Activated B cell treated with CpG ODN at 0.5 μM for 24 hours (primary cell): ENCODE measurements around the gene CCS. TPM values are rescaled to one million over a fixed set of nuclear protein-coding genes. Genes with fewer than 3 reads are reported as not detected.

ENCODE experiments used
- ATAC-seq: fragments of 200-7000 bp; cut with Tn5 transposase; one replicate; pipeline ENCODE4 v1.10.0; 2021; ENCODE audit warnings: low read depth, mild to moderate bottlenecking, moderate library complexity
- CTCF ChIA-PET: fragments of 350-600 bp; sonication (Branson Sonifier 250); formaldehyde crosslinking; loops from one replicate; lab custom pipeline; 2021; ENCODE audit warnings: antibody characterized with exemption; lab: Charles Lee
- POLR2A ChIA-PET: fragments of 350-600 bp; sonication (Branson Sonifier 250); formaldehyde crosslinking; loops from one replicate; lab custom pipeline; 2021; ENCODE audit warnings: antibody characterized with exemption; lab: Charles Lee
- DNase-seq: peaks from one replicate; pipeline ENCODE4 v3.0.0; 2022
- H3K27ac Mint-ChIP-seq: one replicate; pipeline ENCODE4 v1.8.0; 2020; ENCODE audit warnings: mixed read lengths
- H3K27me3 Mint-ChIP-seq: one replicate; pipeline ENCODE4 v1.8.0; 2021; ENCODE audit warnings: mixed read lengths
- H3K36me3 Mint-ChIP-seq: one replicate; pipeline ENCODE4 v1.8.0; 2021; ENCODE audit warnings: low read depth, mixed read lengths
- H3K4me1 Mint-ChIP-seq: one replicate; pipeline ENCODE4 v1.8.0; 2021; ENCODE audit warnings: mixed read lengths
- H3K4me3 Mint-ChIP-seq: one replicate; pipeline ENCODE4 v1.8.0; 2020; ENCODE audit warnings: mild to moderate bottlenecking, mixed read lengths
- H3K9me3 Mint-ChIP-seq: one replicate; pipeline ENCODE4 v1.8.0; 2020; ENCODE audit warnings: mixed read lengths
- intact Hi-C: fragments of 100-400 bp; cut with micrococcal nuclease; formaldehyde crosslinking; loops from one replicate; pipeline ENCODE4 v1.15.1; 2024
- total RNA-seq: library from RNA; stranded (reverse); gene quantifications from 2 replicates; pipeline ENCODE4 v1.2.3, GENCODE V29; 2022
- TF ChIP-seq, protein P1 (sequence below): fragments of 200-600 bp; IDR thresholded peaks from one replicate; pipeline ENCODE4 v1.8.0; 2022; ENCODE audit warnings: antibody characterized with exemption, mild to moderate bottlenecking

CCS gene
- total RNA-seq, 1 donor from 2014 or later: 65.3 TPM

- Mint-ChIP-seq H3K27me3 (peaks cover 15% of the 10 kb centered on the region), H3K4me3 (peak overlapping the region; percentile 77), H3K4me1 (peaks cover 13% of the 10 kb centered on the region), H3K36me3 (no peaks in the 10 kb centered on the region), H3K9me3 (no peaks in the 10 kb centered on the region), H3K27ac (no peak overlapping the region)
- TF ChIP-seq, protein P1, sequence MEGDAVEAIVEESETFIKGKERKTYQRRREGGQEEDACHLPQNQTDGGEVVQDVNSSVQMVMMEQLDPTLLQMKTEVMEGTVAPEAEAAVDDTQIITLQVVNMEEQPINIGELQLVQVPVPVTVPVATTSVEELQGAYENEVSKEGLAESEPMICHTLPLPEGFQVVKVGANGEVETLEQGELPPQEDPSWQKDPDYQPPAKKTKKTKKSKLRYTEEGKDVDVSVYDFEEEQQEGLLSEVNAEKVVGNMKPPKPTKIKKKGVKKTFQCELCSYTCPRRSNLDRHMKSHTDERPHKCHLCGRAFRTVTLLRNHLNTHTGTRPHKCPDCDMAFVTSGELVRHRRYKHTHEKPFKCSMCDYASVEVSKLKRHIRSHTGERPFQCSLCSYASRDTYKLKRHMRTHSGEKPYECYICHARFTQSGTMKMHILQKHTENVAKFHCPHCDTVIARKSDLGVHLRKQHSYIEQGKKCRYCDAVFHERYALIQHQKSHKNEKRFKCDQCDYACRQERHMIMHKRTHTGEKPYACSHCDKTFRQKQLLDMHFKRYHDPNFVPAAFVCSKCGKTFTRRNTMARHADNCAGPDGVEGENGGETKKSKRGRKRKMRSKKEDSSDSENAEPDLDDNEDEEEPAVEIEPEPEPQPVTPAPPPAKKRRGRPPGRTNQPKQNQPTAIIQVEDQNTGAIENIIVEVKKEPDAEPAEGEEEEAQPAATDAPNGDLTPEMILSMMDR: no peak
- ATAC-seq (no peak), DNase-seq (no peak)
- intact Hi-C loops: no loop called here
- ChIA-PET CTCF (interaction anchor here (0.9 to 2.3 kb wide), 3 partner anchors 9 to 109 kb away, joined by 3 to 7 read pairs (median 4); partner anchors contain the start of gene RBM4B), POLR2A (interaction anchor here (1.0 to 1.2 kb wide), 3 partner anchors 48 to 109 kb away, joined by 4 to 5 read pairs (median 5); partner anchors contain the start of genes RBM14 and RBM4B)
These were observed 23.9 kb upstream of the CCS start for GRCh38 chr11:66569076-66569475.

GRCh38 chr11:66570079-66570849 is 22.7 kb upstream of the CCS start:
- ATAC-seq (no peak), DNase-seq (no peak)
- TF ChIP-seq, protein P1: no peak
- Mint-ChIP-seq H3K4me1 (peaks cover 13% of the 10 kb centered on the region), H3K4me3 (no peak overlapping the region), H3K27me3 (peaks cover 22% of the 10 kb centered on the region), H3K36me3 (no peaks in the 10 kb centered on the region), H3K27ac (no peak overlapping the region), H3K9me3 (no peaks in the 10 kb centered on the region)
- intact Hi-C loops: no loop called here
- POLR2A ChIA-PET: interaction anchor here (1.1 kb wide), 1 partner anchor 108 kb away, joined by 5 read pairs; the partner anchor contains the start of gene RBM4B
- CTCF ChIA-PET: no interaction called here

- no peak overlapping the region for H3K27ac Mint-ChIP-seq
- POLR2A ChIA-PET: no interaction called here
- H3K4me3 Mint-ChIP-seq: no peak overlapping the region
These were observed 22.2 kb upstream of the CCS start for GRCh38 chr11:66570850-66571180.

GRCh38 chr11:66579017-66579606 is 13.9 kb upstream of the CCS start:
- intact Hi-C loops: loop anchor here (1.0 kb wide), 5 partner anchors 32 to 255 kb away; partner anchors contain the start of gene RBM4
- ATAC-seq (peak; percentile 88), DNase-seq (peak; percentile 76)
- no peaks in the 10 kb centered on the region for H3K36me3 Mint-ChIP-seq
- ChIA-PET CTCF (interaction anchor here (0.9 to 5.8 kb wide), 13 partner anchors 12 to 265 kb away, joined by 3 to 186 read pairs (median 4); partner anchors contain the start of genes CCDC87, RBM4B and ZDHHC24), POLR2A (interaction anchor here (1.1 to 3.4 kb wide), 5 partner anchors 12 to 99 kb away, joined by 3 to 52 read pairs (median 5); partner anchors contain the start of genes RBM14, RBM4 and RBM4B)
- H3K4me1 Mint-ChIP-seq: peaks cover 7% of the 10 kb centered on the region
- H3K27me3 Mint-ChIP-seq: peaks cover 13% of the 10 kb centered on the region
- no peak overlapping the region for H3K27ac Mint-ChIP-seq
- H3K4me3 Mint-ChIP-seq: no peak overlapping the region
- TF ChIP-seq, protein P1: peak; percentile 42
- peaks cover 9% of the 10 kb centered on the region for H3K9me3 Mint-ChIP-seq

More at GRCh38 chr11:66570850-66571180, 22.2 kb upstream of the CCS start:
- intact Hi-C loops: no loop called here
- no peaks in the 10 kb centered on the region for H3K36me3 Mint-ChIP-seq
- CTCF ChIA-PET: no interaction called here
- peaks cover 27% of the 10 kb centered on the region for H3K27me3 Mint-ChIP-seq
- no peak for DNase-seq
- H3K9me3 Mint-ChIP-seq: no peaks in the 10 kb centered on the region
- TF ChIP-seq, protein P1: no peak
- ATAC-seq: no peak
- H3K4me1 Mint-ChIP-seq: peaks cover 13% of the 10 kb centered on the region
